HG03196 (cell line): ENCODE measurements around the gene MRFAP1.

Experiments
- ATAC-seq: cut with Tn5 transposase; IDR thresholded peaks from one replicate; pipeline ENCODE4 v1.9.1; 2021; ENCODE audit not compliant: unreplicated experiment

Gene MRFAP1

GRCh38 chr4:6689506-6689960 is 49.0 kb downstream of the MRFAP1 start:
- no peak for ATAC-seq
